Activated CD8-positive, alpha-beta memory T cell treated with anti-CD3 and anti-CD28 coated beads for 4 hours (primary cell): ENCODE data around the gene ITSN1.

Experiments
- DNase-seq, 2 donors: peaks; one replicate each; pipeline ENCODE4 v3.0.0-alpha.2; 2020; ENCODE audit warnings: low read depth in 2 of 2

Gene ITSN1

DNA sequence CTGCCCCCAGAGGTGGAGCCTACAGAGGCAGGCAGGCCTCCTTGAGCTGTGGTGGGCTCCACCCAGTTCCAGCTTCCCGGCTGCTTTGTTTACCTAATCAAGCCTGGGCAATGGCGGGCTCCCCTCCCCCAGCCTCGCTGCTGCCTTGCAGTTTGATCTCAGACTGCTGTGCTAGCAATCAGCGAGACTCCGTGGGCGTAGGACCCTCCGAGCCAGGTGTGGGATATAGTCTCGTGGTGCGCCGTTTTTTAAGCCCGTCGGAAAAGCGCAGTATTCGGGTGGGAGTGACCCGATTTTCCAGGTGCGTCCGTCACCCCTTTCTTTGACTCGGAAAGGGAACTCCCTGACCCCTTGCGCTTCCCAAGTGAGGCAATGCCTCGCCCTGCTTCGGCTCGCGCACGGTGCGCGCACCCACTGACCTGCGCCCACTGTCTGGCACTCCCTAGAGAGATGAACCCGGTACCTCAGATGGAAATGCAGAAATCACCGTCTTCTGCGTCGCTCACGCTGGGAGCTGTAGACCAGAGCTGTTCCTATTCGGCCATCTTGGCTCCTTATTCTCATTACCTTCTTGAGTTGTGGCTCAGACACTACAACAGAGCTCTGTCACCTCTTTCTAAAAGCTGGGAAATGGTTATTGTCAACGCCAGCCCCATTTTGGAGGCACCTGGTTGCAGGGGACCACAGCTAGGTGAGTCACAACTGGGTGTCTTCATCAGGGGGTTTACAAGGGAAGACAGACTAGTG is 288.9 kb downstream of the ITSN1 start:
- DNase-seq, result peak; percentile 39 to 54

DNA sequence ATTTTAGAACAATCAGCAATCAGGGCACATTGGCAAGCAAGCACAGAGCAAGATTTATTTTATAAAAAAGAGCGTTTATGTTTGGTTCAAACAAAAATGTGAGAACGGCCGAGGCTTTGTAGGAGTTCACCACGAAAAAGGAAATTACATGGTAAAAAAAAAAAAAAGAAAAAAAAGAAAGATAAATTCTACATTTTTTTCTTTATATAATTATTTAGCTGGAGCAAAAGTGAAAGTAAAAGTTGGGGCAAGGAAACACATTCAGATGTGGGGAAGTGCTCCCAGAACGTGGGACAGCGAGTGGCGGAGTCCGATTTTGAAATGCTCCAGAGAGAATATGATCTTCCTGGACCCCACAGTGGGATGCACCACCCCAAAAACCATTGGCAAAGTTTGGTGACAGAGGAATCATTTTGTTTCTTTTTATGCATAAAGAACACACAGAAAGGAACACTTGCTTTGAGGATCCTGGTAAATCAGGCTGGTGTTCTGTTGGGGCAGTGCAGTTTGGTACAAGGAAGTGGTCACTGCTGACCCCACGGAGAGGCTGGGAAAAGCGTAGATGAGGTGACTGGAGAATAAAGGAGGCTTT is 289.6 kb downstream of the ITSN1 start:
- DNase-seq, result no peak

DNA sequence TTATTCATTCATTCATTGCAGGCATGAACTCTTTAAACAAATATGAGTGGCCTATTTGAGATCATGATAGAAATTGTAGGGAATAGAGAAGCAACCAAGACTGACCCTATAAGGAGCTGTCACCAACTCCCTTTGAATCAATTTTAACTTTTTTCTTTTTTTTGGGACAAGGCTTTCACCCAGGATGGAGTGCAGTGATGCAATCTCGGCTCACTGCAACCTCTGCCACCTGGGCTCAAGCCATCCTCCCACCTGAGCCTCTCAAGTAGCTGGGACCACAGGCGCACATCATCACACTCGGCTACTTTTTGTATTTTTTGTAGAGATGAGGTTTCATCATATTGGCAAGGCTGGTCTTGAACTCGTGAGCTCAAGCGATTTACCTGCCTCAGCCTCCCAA is 290.4 kb downstream of the ITSN1 start:
- no peak for DNase-seq

DNA sequence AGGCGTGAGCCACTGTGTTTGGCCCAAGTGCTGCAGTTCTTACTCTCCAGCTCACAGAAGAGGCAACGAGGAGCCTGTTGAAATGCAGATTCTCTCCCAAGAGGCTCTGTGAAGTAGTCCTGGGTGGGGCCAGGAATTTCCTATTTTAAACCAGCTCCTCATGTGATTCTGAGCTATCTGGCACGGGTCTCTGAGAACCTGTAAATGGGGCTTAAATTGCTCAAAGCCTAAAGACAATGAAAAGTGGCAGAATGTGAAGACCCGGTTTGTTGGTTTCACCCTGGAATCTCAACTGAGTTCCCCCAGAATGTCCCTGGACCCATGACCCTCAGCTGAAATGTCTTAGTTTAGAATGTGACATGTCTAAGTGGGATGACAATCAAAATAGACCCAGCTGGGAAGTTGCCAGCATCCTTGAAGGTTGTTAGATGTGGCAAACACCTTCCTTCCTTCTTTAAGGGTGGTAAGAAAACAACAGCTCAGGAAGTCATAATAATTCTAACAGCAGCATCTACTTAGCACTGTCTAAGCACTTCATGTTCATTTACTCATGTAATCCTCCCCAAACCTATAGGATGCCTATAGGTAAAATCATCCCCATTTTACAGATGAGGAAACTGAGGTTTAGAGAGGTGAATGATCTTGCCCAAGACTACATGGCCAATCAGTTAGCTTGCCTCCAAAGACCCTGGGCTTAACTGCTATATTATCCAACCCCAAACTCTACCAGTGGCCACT is 294.2 kb downstream of the ITSN1 start:
- no peak for DNase-seq

DNA sequence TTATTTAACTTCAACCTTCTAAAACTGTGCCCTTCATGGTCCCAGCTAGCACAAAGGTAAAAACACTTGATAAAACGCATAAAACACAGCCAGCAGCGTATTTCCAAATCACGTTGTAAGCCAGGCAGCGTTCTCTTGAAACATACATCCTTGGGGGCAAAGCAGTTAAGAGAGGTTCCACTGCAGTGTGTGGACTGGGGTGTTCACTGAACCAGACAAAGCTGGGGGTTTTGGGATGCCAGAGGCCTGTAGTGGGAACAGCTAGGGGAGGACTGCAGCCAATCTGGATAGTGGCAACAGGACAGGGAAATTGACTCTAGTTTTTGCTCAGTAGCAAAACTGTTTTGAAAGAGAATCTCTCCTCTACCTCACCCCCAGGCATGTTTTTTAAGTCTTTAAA is 294.8 kb downstream of the ITSN1 start:
- no peak for DNase-seq

DNA sequence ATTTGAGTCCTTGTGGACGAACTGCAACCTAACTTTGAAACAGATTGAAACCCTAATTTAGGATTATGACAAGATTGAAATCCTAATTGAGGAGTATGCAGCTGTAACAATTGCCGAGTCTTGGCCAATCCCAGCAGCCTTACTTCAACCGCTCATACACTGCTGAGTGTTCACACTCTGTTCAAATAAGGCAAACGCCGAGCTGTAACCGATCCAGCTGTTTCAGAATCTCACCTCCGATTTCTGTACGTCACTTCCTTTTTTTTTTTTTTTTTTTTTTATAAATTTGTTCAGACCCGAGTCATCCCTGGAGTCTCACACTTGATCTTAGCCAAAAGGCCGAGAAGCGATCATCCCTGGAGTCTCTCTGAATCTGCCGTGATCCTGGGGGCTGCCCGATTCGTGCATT is 295.6 kb downstream of the ITSN1 start:
- DNase-seq, result no peak

DNA sequence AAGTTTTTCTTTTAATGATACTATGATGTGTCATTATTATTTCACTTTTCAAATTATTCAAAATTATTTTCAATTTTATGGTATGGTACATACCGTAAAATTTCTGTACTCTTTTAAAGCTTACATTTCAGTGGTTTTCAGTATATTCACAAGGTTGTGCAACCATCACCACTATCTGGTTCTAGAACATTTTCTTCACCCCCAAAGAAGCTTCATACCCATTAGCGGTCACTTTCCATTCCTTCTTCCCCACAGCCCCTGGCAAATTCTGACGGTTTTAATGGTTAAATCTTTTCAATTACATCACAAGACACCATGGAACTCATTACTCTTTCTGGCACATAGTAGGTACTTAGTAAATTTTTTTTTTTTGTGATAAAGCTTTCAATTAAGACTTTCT is 296.1 kb downstream of the ITSN1 start:
- no peak for DNase-seq

DNA sequence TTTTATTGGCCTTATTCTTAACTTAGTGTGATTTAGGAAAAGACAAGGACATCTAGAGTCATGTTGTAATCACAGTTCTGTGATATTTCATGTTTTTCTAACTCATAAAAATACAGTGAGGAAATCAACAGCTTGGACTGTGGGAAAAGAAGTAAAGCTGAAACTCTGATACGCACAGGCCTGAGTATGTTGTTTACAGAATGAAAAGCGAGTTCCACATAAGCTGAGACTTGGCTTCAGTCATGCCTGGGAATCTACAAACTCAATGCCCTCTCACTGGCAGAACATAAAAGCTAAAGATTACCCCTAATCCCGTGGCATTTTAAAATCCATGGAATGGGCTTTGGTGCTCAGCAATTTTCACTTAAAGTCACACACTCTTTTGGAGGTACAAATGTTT is 296.9 kb downstream of the ITSN1 start:
- no peak for DNase-seq

DNA sequence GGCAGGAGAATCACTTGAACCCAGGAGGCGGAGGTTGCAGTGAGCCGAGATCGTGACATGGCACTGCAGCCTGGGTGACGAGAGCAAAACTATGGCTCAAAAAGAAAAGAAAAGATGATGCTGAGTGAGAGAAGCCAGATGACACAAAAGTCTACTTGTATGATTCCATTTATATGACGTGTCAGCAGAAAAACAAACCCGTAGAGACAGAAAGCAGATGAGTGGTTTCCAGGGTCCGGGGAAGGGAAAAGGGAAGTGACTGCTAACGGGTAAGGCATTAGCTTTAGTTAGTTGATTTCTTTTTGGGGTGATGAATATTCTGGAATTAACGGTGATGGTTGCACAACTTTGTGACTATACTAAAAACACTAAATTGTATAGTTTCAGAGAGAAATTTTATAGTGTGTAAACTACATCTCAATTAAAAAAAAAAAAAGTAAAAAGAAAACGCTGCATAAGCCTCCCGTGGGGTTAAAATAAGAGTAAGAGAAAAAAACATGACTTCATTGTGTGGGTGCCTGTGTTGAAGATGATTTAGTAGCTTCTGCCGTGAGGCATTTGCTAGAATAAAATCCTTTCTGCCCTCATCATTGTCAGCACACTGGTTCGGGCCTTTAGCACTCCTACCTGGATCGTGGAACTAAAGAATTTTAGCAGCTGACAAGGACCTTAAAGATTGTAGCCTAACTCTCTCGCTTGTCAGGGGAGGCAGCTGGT is 298.0 kb downstream of the ITSN1 start:
- DNase-seq, result no peak

DNA sequence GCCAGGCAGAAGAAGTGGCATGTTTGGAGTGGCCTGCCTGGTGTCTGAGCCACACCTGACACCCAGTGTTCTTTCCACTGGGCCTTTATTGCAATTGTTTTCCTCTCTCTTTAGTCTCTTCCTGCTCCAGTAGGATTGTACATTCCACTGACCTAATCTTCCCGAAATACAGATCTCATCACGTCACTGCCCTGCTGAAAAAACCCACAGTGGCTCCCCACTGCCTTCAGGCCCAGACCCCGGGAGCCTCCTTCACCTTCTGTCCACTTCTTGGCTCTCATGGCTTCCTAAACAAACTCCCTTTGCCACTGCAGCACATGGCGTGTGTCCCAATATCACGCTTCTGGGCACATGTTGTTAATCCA is 298.6 kb downstream of the ITSN1 start:
- no peak for DNase-seq

DNA sequence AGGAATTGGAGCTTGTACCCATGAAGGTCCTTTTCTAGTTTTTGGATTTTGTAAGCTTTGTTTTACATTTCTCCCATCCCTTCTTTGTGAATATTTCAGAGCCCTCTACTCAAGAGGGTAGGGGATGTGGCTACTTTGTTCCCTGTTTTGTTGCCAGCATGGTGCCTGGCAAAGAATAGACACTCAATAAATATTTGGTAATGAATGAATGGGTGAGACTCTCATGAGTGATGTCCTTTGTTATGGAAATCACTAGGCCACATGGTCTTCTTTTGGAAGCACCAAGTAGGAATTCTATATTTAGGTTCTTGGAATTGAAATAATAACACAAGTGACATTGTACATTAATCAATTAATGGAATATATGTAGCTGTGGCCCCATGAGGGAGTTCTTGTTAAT is 300.1 kb downstream of the ITSN1 start:
- no peak for DNase-seq

DNA sequence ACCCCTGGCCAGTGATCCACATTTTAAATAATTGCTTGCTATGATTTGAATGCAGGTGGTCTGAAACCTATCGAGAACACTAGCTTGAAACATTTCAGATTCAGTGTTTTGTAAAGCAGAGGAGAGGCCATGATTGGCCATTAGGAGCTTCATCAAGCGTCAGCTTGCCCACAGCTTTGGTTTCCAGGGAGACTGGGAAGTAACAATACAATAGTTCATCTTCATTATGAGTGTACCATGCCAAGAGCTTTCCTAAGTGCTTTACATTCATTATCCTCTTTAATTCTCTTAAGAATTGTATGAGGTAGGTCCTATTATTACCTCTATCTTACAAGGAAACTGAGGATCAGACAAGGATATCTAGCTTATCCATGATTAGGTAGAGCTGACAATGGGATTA is 301.0 kb downstream of the ITSN1 start:
- no peak for DNase-seq

DNA sequence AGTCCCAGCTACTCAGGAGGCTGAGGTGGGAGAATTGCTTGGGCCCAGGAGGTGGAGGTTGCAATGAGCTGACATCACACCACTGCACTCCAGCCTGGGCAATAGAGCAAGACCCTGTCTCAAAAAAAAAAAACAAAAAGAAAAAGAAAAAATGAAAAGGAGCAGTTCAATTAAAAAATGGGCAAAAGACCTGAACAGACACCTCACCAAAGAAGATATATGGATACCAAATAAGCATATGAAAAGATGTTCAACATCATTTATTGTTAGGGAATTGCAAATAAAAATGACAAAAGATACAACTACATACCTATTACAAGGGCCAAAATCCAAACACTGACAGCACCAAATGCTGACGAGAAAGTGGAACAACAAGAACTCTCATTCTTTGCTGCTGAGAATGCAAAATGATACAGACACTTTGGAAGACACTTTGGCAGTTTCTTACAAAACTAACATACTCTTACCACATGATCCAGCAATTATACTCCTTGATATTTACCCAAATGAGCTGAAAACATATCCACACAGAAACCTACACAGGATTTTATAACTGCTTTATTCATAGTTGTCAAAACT is 302.0 kb downstream of the ITSN1 start:
- DNase-seq, result no peak

DNA sequence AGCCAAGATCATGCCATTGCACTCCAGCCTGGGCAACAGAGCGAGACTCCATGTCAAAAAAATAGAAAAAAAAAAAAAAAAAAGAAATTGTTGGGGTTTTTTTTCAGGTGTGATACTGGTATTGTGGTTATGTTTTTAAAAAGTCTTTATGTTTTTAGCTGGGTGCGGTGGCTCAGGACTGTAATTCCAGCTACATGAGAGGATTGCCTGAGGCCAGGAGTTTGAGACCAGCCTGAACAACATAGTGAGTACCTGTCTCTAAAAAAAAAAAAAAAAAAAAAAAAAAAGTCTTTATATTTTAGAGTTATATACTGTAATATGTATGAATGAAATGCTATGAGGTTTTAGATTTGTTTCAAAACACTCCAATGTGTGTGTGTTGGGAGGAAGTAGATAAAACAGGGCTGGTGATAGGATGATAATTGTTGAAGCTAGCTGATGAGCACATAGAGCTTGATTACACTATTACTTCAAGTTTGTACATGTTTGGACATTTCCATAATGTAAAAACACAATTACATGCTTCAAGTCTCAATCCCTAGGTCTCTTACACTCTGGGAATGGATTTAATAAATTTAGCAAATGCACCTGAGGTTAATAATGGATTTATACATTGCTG is 303.5 kb downstream of the ITSN1 start:
- DNase-seq, result no peak

DNA sequence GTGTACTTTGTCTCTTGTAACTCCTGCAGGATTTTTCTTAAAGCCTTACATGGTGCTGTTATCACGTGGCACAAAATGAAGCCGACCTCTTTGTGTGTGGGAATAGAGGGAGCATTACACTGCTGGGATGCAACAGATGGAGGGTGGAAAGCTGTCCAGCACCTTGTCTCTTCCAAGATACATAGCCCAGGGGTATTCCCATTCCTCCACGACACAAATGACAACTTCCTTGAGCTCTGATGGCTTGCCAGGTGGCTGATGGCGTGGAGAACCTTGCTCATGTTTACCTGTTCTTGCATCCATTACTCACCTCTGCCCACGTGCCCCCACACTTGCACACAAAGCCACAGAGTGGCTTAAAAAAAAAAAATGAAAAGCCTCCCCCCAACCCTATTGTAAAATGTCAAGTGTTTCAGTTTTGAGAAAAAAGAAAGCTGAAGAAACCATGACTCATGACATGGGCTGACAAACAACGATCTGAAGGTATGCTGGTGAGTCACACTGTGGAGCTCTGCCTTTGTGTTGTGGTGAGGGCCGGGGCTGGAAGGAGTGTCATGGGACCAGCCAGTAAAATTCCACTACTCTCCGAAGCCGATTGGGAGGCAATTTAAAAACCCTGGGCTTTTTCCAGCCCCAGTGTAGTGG is 305.3 kb downstream of the ITSN1 start:
- DNase-seq, result peak; percentile 63 to 80

DNA sequence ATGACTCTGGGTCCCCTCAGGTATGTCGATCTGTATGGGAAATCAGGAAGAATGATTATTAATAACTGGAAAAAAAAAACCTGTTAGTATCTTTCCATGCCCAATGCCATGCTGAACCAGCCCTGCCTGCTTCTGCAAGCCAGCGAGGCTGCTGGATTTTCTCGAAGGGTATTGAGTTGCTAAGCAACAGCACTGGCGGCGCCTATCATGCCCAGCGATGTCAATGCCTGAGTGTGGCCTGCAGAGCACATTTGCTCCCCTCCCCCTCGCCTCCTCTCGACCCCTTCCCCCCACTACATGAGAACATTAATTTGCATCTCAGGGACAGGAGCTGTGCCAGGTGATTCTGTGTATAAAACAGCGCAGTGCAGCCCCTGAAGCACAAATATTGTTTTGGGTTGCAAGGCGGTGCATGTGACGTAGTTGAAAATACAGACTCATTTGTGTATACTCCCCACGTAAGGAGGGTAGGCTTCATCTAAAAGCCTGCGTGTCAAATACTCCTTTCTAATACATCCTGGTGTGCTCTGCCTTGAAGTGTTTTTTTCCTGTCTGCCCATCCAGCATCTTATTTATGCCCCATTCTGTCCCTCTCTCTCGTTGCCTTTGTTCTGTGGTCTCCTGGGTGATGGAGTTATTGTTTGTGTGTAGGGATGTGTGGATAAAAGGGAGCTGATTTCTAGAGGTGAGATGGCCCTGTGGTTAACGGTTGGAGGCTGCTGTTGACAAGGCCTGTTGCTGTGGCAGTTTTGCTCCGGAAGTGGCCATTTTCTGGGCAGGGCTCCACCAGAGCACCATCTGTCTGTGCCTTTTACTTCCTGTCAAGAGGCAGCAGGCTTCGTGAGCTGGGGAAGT is 306.0 kb downstream of the ITSN1 start:
- DNase-seq, result peak; percentile 57 to 64

DNA sequence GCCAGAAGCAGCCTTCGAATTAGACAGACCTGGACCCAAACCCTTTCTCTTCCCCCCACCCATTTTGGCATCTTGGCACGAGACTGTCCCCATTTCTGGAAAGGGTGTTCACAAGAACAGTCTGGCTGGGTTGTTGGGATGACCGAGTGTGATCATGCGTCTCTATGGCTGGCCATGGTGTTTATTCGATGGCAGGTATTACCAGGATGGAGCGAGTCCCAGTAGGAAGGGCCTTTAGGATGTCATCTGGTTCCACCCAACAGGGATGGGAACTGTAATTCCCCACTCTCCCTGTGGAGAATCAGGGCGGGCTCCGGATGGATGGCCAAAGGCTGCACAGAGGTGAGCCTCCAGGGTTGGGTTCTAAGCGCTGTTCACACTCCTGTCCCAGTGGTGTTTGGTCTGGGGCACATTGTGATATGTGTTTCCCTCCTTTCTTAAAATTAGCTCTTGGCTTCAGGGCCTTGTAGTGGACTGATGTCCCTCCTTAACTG is 306.7 kb downstream of the ITSN1 start:
- DNase-seq, result no peak
